HK-2 (cell line): ENCODE data around the gene MYBPC3.
A peak's percentile ranks its signal among the peaks of the same experiment; 100 is the strongest.
"Not testable (repeated sequence)": the region's sequence is repeated elsewhere in the genome, so short reads cannot be mapped to it uniquely, and the experiment has no call there.

Experiments
- DNase-seq: peaks from one replicate; pipeline ENCODE4 v3.0.0-alpha.2; 2018; ENCODE audit not compliant: unreplicated experiment

MYBPC3 gene

DNA sequence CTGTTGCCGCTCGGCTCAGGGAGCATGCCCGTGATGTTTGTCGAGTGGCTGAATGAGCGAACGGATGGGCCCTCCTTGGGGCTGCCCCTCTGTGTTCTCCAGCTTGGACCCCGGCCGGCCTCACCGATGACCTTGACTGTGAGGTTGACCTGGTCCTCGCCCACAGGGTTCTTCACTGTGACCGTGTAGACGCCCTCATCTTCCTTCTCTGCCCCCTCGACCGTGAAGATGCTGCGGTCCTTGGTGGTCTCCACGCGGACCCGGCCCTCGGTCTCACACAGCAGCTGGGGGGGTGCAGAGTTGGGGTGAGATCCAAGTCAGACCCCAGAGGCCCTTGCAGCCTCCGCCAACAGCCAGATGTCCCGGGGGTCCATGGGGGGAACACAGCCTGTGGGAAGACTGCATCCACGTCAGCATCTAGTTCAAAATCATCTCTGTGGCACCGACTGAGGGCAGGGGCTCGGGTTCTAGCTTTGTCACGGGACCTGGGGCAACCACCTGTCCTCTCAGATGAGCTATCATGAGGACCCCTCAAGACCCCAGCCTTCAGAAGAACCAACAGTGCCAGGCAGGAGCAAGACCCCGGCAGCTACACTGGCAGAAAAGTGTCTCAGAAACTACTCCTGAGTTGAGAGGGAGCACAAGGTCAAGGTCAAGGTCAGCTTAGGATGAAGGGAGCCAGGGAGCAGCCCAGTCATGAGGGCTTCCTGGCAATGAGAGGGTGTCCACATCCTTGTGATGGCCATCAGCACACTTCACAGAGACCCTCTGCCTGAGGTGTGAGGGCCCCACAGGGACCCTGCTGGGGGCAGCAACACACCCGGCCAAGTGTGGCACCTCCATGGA lies 13.9 kb downstream of the MYBPC3 start:
- DNase-seq = no peak

- DNase-seq = no peak
These were observed 15.1 kb downstream of the MYBPC3 start for GRCh38 chr11:47337229-47337924.

DNA sequence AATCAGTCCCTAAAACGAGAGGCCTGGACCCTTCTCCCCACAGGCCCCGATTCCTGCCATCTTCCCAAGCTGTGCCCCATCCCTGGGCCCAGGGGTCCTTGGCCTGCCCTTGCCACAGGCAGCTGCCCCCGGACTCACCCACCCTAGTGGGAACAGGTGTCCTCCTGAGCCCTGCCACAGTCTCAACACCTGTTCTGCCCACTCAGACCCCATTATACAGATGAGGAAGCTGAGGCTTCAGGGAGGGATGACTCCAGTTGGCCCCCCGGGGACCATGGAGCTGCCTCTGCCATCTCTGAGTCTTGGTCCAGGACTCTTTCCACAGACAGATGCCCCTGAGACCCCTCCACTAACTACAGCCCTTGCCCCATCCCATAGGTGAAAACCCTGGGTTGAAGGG lies 15.9 kb downstream of the MYBPC3 start:
- no peak for DNase-seq

DNA sequence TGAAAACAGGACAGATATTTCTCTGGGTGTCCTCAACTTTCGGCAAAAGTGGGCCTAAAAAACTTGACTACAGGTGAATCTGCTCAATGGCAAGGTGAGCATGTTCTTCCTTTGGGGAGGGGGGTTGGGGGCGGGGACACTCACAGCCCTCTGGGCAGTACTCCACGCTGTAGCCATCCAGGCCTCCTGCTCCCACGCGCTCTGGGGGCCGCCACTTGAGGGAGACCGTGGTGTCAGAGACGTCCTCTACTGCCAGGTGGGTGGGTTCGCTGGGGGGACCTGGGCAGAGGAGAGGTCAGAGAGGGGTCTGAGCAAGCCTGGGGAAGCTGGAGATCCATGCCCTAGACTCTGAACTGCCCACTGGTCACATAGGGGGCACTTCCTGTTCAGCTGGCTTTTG lies 16.8 kb downstream of the MYBPC3 start:
- DNase-seq = no peak

- DNase-seq = not testable (repeated sequence)
These were observed 17.6 kb downstream of the MYBPC3 start for GRCh38 chr11:47334699-47335411.

DNA sequence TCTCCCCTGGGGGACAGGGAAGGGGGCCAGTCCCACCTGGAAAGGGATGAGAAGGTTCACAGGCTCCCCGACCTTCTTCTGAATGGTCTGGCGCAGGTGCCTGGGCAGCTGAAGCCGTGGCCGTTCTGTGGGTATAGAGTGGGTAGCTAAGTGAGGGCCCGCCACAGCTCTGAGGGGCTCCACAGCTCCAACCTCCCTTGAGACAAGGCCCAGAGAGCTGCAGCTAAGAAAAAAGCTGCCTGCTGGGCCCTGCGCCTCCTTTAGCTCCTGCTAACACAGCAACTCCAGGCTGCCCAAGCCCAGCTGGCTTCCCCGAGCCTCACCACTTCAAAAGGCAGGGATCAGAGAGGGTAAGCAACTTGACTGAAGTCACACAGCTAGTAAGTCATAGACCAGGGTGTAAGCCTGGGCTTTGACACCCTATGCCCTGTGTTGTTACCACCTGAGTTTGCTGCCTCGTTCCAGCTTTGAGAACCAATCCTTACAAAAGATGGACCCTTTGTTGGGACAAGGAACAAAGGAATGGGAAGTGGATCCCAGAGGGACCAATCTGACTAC lies 18.5 kb downstream of the MYBPC3 start:
- DNase-seq = no peak

DNA sequence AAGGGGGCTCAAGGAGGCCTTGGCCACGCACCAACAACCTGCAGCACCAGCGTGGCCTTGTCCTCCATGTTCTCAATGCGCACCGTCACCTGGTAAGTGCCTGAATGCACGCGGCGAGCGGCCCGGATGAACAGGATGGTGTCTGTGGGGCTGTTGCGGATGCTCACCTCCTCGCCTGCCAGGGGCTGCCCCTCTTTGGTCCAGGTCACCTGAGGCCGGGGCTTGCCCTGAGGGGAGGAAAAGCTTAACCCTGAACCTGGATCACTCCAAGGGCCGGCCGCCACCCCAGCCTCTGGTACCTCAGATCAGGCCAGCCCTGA lies 19.0 kb downstream of the MYBPC3 start:
- no peak for DNase-seq

- no peak for DNase-seq
These were observed 19.5 kb downstream of the MYBPC3 start for GRCh38 chr11:47332791-47333525.

DNA sequence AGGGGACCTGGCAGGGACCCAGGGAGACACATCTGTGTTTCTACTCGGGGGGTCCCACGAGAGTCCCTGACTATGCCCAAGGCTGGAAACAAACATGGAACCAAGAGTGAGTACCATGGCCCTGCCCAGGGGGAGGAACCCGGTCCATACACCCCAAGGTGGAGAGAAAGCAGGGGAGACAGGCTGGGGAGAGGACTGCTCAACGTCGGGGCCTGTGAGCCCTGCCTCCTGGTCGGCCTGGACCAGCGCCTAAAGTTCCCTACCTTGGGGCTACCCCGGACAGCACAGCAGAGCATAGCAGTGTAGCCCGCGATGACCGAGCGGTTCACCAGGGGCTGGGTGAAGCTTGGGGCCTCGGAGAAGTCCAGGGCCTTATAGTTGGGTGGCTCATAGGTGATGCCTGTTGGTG lies 20.2 kb downstream of the MYBPC3 start:
- no peak for DNase-seq

GRCh38 chr11:47331454-47332302 lies 20.8 kb downstream of the MYBPC3 start:
- no peak for DNase-seq

DNA sequence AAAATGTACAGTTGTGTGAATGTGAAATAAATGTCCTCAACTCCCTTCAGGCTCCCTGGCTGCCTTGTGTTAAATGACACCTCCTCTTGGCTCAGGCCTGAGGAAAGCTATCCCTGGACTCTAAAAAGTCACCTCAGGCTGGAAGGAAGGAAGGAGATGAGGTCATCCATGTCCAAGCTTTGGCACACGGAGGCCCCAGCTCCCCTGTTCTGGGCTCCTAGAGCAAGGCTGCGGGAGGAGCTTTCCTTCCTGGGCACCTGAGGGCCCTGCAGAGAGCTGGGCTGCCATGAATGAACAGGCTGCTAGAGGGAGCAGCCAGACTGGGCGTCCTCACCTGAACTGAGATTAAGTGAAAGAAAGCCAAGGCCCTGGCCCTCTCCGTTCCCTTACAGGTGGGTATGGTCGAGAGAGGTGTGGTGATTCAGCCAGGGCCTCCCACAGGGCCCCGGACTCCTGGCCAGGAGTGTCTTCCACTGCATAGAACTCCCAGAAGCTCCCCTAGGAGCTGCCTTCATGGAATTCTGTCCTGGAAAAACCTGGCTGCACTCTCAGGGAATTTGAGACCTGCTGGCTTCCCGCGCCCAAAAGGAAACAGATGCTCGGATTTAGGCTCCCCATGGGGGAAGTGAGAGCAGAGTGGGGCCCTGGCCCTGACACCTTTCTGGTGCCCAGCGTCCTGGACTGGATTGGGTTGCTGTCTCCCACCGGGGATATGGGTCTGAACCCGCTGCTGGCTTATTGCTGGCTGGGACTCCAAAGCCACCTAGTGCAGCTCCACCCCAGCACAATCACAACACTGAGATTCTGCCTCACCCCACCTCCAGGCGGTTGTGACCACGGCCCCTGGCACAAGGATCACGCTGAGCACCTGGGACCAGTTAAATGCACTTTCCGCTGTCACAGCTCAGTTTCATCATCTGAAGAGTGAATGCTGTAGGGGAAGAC lies 22.2 kb downstream of the MYBPC3 start:
- DNase-seq = peak; percentile 14

DNA sequence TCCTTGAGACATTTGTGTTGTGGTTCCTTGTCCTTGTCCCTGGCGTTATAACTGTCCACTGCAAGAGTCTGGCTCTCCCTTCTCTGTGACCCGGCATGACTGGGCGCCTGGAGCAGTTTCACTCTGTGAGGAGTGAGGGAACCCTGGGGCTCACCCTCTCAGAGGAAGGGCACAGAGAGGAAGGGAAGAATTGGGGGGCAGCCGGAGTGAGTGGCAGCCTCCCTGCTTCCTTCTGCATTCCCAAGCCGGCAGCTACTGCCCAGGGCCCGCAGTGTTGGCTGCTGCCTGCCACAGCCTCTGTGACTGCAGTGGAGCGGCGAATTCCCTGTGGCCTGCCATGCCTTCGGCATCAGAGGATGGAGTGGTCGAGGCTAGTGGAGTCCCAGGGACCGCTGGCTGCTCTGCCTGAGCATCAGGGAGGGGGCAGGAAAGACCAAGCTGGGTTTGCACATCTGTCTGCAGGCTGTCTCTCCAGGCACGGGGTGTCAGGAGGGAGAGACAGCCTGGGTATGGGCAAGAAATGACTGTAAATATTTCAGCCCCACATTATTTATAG lies 23.0 kb downstream of the MYBPC3 start:
- DNase-seq = no peak

GRCh38 chr11:47328449-47329390 lies 23.8 kb downstream of the MYBPC3 start:
- DNase-seq = no peak

GRCh38 chr11:47327949-47328348 lies 24.6 kb downstream of the MYBPC3 start:
- DNase-seq = no peak

DNA sequence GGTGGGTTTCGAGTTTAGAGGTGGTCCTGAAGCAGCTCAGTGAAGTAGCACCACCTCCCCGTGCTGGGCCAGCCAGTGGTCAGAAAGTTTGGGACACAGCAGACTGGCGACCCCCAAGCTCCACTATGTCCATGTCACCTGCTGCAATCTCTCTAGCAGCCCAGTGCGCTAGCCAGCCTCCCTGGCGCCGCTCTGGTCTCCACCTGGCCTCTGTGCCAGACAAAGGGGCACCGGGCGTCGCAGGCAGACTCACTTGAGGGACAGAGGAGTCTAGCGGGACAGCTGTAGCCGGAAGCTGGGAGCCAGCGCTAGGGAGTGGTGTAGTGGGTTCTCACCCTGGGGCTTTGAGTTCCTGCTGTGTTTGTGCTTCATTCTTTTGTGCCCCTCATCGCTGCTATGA lies 25.5 kb downstream of the MYBPC3 start:
- no peak for DNase-seq

DNA sequence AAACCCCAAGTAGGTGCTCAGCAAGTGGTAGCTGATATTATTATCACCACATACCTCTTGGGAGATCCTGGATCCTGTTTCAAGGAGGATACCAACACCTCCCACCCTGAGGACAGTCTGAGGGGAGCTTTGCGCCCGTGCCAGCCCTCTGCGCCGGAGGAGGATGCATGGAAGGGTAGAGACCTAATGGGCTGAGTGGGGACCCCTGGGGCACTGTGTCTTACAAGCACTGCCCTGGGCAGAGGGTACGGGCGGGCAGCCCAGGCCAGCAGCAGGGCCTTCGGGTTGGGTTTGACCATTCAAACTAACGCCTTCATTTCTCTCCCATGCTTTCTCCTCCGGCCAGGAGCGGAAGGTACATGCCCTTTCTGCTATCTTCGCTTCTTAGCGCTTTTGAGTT lies 26.3 kb downstream of the MYBPC3 start:
- no peak for DNase-seq

DNA sequence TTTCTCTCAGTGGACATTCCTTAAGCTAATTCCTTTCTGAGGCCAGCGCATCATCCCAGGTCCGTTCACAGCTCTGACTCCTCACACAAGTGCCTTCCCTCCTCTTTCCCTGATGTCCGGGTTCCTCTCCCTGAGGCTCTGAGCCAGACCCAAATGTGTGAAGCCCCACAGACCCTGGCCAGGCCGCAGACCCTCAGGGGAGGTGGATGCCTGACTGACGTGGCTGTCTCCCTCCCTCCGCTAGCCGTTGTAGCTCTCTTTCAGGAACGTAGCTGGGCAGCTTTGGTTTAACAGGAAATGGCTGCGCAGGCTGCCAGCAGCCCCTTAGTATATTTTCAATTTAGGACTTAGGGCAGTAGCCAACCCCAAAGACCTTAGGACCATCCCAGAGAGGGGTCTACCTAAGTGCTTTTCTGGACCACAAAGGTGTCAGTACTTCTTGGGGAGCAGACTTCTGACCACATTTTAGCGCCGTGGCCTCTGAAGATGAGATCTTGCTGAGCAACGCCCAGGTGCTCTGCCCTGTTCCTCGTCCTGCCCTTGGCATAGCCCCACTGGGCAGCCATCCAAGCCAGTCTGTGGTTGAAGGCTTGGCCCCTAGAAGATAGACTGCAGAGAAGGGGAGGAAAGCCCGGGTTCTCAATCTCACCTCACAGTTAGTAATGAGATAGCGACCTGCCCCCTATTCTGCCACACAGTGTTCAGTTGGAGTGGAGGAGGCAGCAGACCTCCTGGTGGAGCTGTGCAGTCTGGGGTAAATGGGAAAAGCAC lies 27.0 kb downstream of the MYBPC3 start:
- DNase-seq = no peak
